Thoracic aorta (tissue), 2 donors: ENCODE measurements around the gene JKAMP. TPM values are rescaled to one million over a fixed set of nuclear protein-coding genes. Genes with fewer than 3 reads are reported as not detected.

ENCODE experiments used
- ATAC-seq: fragments of 150-250 bp; one replicate; pipeline ENCODE4 v1.8.0; 2017; ENCODE audit warnings: low read depth; ENCODE audit not compliant: insufficient number of reproducible peaks, low FRiP score
- DNase-seq: peaks from one replicate; pipeline ENCODE4 v3.0.0-alpha.2; 2020; ENCODE audit warnings: low spot score
- H3K27ac ChIP-seq, 2 donors: fragments of 200-600 bp; sonication (generic); 1 replicate in 1 of 2; 2 replicates in 1 of 2; pipeline ENCODE4 v1.5.1; 2016; ENCODE audit warnings: mild to moderate bottlenecking in 2 of 2, moderate library complexity in 2 of 2
- H3K27me3 ChIP-seq: fragments of 200-600 bp; sonication (generic); replicated peaks from 2 replicates; pipeline ENCODE4 v1.6.0; 2016; ENCODE audit warnings: mild to moderate bottlenecking; ENCODE audit not compliant: insufficient read depth
- H3K36me3 ChIP-seq: fragments of 200-600 bp; sonication (generic); one replicate; pipeline ENCODE4 v1.5.1; 2016
- H3K4me1 ChIP-seq, 2 donors: fragments of 200-600 bp; sonication (generic); 1 replicate in 1 of 2; 2 replicates in 1 of 2; pipeline versions ENCODE4 v1.5.1 to v1.6.0; 2016; ENCODE audit warnings: low read depth in 2 of 2, mild to moderate bottlenecking in 1 of 2; ENCODE audit not compliant: control insufficient read depth in 1 of 2
- H3K4me3 ChIP-seq: fragments of 200-600 bp; sonication (generic); 2 replicates; pipeline ENCODE4 v1.5.1; 2016; ENCODE audit warnings: mild to moderate bottlenecking
- H3K9me3 ChIP-seq: fragments of 200-600 bp; sonication (generic); 2 replicates; pipeline ENCODE4 v1.5.1; 2016
- total RNA-seq, 2 donors: library from RNA; depleted of rRNA; stranded (reverse); fragments of >200 nt; gene quantifications; one replicate each; pipeline versions ENCODE4 v1.1.0 to v1.2.3, GENCODE V29; 2016
- TF ChIP-seq, protein P1 (sequence below): fragments of 200-600 bp; sonication (generic); IDR thresholded peaks from one replicate; pipeline ENCODE4 v1.5.1; 2019; ENCODE audit warnings: antibody characterized with exemption

Gene JKAMP
- total RNA-seq, 2 donors from 2014 or later = 57.4 to 75.1 TPM

DNA sequence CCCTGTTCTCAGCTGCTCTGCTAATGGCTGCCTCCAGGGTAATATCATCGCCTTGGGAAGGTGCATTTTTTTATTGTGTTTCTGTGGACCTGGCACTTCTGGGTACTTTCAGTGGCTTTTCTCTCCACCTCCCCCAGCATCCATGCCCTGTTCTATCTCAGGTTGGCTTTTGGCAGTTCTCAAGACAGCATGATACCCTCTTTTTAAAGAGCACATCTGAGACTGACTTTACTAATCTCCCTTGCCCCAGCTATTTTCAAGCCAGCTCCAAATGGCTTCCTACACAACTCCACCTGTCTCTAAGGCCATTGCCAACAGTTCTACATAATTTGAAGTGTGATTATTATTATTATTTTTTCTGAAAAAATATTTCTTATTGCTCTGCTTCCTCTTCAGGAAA lies 53.2 kb downstream of the JKAMP start:
- H3K27me3 ChIP-seq = no peaks in the 10 kb centered on the region
- DNase-seq = no peak
- H3K9me3 ChIP-seq = no peaks in the 10 kb centered on the region
- ATAC-seq = no peak
- no peak overlapping the region for H3K4me3 ChIP-seq
- no peaks in the 10 kb centered on the region for H3K36me3 ChIP-seq
- H3K27ac ChIP-seq = no peak overlapping the region
- H3K4me1 ChIP-seq = no peaks in the 10 kb centered on the region
- TF ChIP-seq, protein P1, sequence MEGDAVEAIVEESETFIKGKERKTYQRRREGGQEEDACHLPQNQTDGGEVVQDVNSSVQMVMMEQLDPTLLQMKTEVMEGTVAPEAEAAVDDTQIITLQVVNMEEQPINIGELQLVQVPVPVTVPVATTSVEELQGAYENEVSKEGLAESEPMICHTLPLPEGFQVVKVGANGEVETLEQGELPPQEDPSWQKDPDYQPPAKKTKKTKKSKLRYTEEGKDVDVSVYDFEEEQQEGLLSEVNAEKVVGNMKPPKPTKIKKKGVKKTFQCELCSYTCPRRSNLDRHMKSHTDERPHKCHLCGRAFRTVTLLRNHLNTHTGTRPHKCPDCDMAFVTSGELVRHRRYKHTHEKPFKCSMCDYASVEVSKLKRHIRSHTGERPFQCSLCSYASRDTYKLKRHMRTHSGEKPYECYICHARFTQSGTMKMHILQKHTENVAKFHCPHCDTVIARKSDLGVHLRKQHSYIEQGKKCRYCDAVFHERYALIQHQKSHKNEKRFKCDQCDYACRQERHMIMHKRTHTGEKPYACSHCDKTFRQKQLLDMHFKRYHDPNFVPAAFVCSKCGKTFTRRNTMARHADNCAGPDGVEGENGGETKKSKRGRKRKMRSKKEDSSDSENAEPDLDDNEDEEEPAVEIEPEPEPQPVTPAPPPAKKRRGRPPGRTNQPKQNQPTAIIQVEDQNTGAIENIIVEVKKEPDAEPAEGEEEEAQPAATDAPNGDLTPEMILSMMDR = no peak

- TF ChIP-seq, protein P1 = no peak
Measured at GRCh38 chr14:59538936-59539335, 54.6 kb downstream of the JKAMP start.

DNA sequence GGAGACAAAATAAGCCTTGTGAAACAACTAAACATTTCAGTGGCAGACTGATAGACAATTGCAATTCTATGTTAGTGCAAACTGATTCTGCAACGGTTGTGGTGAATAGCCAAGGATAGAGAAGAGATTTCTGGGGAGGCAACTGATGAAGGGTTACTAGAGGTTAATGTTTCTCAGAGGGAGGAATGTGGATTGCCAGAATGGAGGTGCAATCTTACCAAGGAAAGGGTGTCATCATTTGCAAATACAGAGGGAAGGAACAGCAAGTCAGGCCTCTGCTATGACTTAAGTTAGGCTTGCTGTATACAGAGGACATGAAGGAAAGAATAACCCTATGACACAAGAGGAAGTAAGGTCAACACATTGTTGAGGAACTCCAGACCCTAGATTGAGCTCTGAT lies 56.5 kb downstream of the JKAMP start:
- ATAC-seq = no peak
- no peaks in the 10 kb centered on the region for H3K36me3 ChIP-seq

More at GRCh38 chr14:59538936-59539335, 54.6 kb downstream of the JKAMP start:
- DNase-seq (no peak), ATAC-seq (no peak)
- no peaks in the 10 kb centered on the region for H3K27me3 ChIP-seq
- H3K9me3 ChIP-seq = no peaks in the 10 kb centered on the region
- no peaks in the 10 kb centered on the region for H3K36me3 ChIP-seq
- no peak overlapping the region for H3K4me3 ChIP-seq
- no peak overlapping the region for H3K27ac ChIP-seq
- H3K4me1 ChIP-seq = no peaks in the 10 kb centered on the region

DNA sequence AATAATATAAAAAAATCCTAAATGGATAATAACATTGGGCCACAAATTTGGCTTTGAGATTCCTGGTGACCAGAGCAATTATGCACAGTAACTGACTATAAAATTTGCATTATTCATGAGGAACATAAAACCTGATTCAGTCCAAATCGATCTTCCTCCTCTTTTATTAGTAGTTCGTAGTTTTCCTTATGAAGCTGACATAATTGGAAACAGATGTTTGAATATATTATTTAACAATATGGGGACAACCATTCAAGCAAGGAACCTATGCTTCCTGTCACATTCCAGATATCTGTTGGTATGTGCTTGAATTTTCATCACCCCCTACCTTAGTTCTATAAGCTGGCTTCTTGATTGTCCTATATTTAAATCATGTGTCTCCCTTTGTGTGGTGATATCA lies 57.4 kb downstream of the JKAMP start:
- Histone ChIP-seq H3K4me1 (no peaks in the 10 kb centered on the region), H3K4me3 (no peak overlapping the region), H3K27me3 (no peaks in the 10 kb centered on the region), H3K36me3 (no peaks in the 10 kb centered on the region), H3K9me3 (no peaks in the 10 kb centered on the region), H3K27ac (no peak overlapping the region)
- DNase-seq (no peak), ATAC-seq (no peak)
- TF ChIP-seq, protein P1 = no peak

More for the DNA sequence above, 56.5 kb downstream of the JKAMP start:
- TF ChIP-seq, protein P1 = no peak
- Histone ChIP-seq H3K27ac (no peak overlapping the region), H3K27me3 (no peaks in the 10 kb centered on the region), H3K4me1 (no peaks in the 10 kb centered on the region), H3K4me3 (no peak overlapping the region), H3K9me3 (no peaks in the 10 kb centered on the region)
- DNase-seq = no peak

DNA sequence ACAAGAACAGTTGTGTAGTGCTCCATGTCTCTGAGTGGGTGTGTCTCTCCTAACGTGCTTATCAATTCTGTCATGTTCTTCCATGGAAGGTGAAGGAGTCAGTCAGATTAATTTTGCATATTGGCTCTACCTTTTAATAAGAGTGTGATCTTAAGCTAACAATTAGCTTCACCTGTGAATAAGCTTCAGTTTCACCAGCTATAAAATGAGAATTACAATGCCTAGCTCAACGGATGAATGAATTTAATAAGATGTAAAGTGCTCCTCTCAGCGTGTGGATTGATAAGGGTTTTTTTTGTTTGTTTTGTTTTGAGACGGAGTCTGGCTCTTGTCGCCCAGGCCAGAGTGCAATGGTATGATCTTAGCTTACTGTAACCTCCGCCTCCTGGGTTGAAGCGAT lies 59.6 kb downstream of the JKAMP start:
- DNase-seq = no peak
- Histone ChIP-seq H3K27me3 (no peaks in the 10 kb centered on the region), H3K4me3 (no peak overlapping the region), H3K27ac (no peak overlapping the region), H3K4me1 (no peaks in the 10 kb centered on the region), H3K36me3 (no peaks in the 10 kb centered on the region), H3K9me3 (no peaks in the 10 kb centered on the region)
- no peak for ATAC-seq
- TF ChIP-seq, protein P1 = no peak
